ENCODE data around the gene IL37. TPM values are rescaled to one million over a fixed set of nuclear protein-coding genes. Genes with fewer than 3 reads are reported as not detected.

IL37 gene, protein sequence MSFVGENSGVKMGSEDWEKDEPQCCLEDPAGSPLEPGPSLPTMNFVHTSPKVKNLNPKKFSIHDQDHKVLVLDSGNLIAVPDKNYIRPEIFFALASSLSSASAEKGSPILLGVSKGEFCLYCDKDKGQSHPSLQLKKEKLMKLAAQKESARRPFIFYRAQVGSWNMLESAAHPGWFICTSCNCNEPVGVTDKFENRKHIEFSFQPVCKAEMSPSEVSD
- 0.07 TPM in 1 of 2 replicates, not detected in the other for polyA plus RNA-seq (2013)

DNA sequence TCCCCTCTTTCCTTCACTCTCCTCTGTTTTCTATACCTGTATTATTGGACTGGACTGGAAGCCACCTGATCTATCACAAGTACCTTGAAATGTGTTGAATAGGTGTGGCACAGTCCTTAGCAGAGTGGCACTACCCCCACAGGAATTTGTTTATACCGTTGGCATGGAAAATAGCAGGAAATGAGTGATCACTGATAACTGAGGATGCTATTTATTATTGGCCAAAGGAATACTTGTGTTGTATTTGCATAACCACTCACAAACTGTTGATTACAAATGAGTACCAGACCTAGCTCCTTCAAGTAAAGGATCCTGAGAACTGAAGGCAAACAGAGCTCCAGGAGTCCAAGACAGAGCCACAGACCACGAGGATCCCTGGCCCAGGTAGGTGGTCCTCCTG is at the start of gene IL37:
Gene IL37 (plus strand): TSS at position 301 of the 400 bp plus-strand sequence. CDS start 1,848 bp downstream, outside the sequence.
- H3K27ac ChIP-seq (ENCODE audit: low read depth, low read length), result no peak within 1 kb of the TSS
- no peak within 1 kb of the TSS for H2BK12ac ChIP-seq (ENCODE audit: low read length)
- no peak within 1 kb of the TSS for H3K4me2 ChIP-seq (ENCODE audit: low read length)
- no peak within 1 kb of the TSS for H3K23ac ChIP-seq (ENCODE audit: low read length)
- no peak within 1 kb of the TSS for H3K4me3 ChIP-seq (ENCODE audit: low read depth, low read length)
- no peaks in the 10 kb centered on the region for H3K36me3 ChIP-seq (ENCODE audit: control insufficient read depth in 1 of 2, insufficient read depth in 2 of 2, low read length in 2 of 2)
- H2BK5ac ChIP-seq (ENCODE audit: low read depth, low read length, poor library complexity), result no peak within 1 kb of the TSS
- H4K12ac ChIP-seq (ENCODE audit: low read depth, low read length), result no peak within 1 kb of the TSS
- no peak within 1 kb of the TSS for H2AK5ac ChIP-seq (ENCODE audit: low read length)
- H3K14ac ChIP-seq (ENCODE audit: low read length), result no peak within 1 kb of the TSS
- no peak within 1 kb of the TSS for H3K18ac ChIP-seq (ENCODE audit: low read length)
- no peak within 1 kb of the TSS for H2AFZ ChIP-seq (ENCODE audit: insufficient read depth, low read length, poor library complexity)
- no peaks in the 10 kb centered on the region for H3K9me3 ChIP-seq (ENCODE audit: insufficient read depth, low read depth, low read length)
- no CpG with 5 or more reads among the region's 2 CpGs for WGBS (ENCODE audit: extremely low coverage, insufficient coverage, insufficient read length)
- no peaks in the 10 kb centered on the region for H3K27me3 ChIP-seq (ENCODE audit: insufficient read depth, low read length)
- no peak within 1 kb of the TSS for H4K8ac ChIP-seq (ENCODE audit: low read depth, low read length)
- no peak within 1 kb of the TSS for H2BK120ac ChIP-seq (ENCODE audit: insufficient read depth, low read length, poor library complexity)
- no peak for DNase-seq
- no peaks in the 10 kb centered on the region for H3K79me1 ChIP-seq (ENCODE audit: low read length)
- H3K9ac ChIP-seq (ENCODE audit: low read length), result no peak within 1 kb of the TSS
- no peaks in the 10 kb centered on the region for H3K79me2 ChIP-seq (ENCODE audit: control insufficient read depth, insufficient read depth, low read length, poor library complexity)
- peaks cover 0 to 5% of the 10 kb centered on the region in 2 experiments for H3K4me1 ChIP-seq (ENCODE audit: control insufficient read depth in 1 of 2, insufficient read depth in 2 of 2, low read length in 2 of 2)
- no peak within 1 kb of the TSS for H3K4ac ChIP-seq (ENCODE audit: low read depth, low read length)
- no peak within 1 kb of the TSS for H4K91ac ChIP-seq (ENCODE audit: low read depth, low read length)

DNA sequence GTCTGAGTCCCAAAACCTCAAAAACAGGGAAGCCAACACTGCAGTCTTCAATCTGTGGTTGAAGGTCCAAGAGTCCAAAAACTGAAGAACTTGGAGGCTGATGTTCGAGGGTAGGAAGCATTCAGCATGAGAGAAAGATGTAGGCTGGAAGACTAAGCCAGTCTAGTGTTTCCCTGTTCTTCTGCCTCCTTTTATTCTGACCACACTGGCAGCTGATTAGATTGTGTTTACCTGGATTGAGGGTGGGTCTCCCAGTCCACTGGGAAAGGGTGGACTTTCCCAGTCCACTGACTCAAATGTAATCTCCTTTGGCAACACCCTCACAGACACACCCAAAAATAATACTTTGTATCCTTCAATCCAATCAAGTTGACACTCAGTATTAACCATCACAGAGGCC is 46.9 kb upstream of the IL37 start:
- Histone ChIP-seq H3K27me3 (ENCODE audit: insufficient read depth, low read length) (no peaks in the 10 kb centered on the region), H3K79me2 (ENCODE audit: control insufficient read depth, insufficient read depth, low read length, poor library complexity) (no peaks in the 10 kb centered on the region), H3K9me3 (ENCODE audit: insufficient read depth, low read depth, low read length) (peaks cover 5% of the 10 kb centered on the region), H2AK5ac (ENCODE audit: low read length) (no peak overlapping the region), H2BK12ac (ENCODE audit: low read length) (no peak overlapping the region), H4K8ac (ENCODE audit: low read depth, low read length) (no peak overlapping the region), H3K14ac (ENCODE audit: low read length) (no peak overlapping the region), H3K18ac (ENCODE audit: low read length) (no peak overlapping the region), H3K4me1 (ENCODE audit: control insufficient read depth in 1 of 2, insufficient read depth in 2 of 2, low read length in 2 of 2) (no peaks in the 10 kb centered on the region), H3K79me1 (ENCODE audit: low read length) (no peaks in the 10 kb centered on the region), H3K9ac (ENCODE audit: low read length) (no peak overlapping the region), H3K4me3 (ENCODE audit: low read depth, low read length) (no peak overlapping the region), H2AFZ (ENCODE audit: insufficient read depth, low read length, poor library complexity) (no peak overlapping the region), H2BK5ac (ENCODE audit: low read depth, low read length, poor library complexity) (no peak overlapping the region), H4K91ac (ENCODE audit: low read depth, low read length) (no peak overlapping the region), H3K27ac (ENCODE audit: low read depth, low read length) (no peak overlapping the region), H3K4ac (ENCODE audit: low read depth, low read length) (no peak overlapping the region), H4K12ac (ENCODE audit: low read depth, low read length) (no peak overlapping the region), H3K4me2 (ENCODE audit: low read length) (no peak overlapping the region), H3K23ac (ENCODE audit: low read length) (no peak overlapping the region), H2BK120ac (ENCODE audit: insufficient read depth, low read length, poor library complexity) (no peak overlapping the region), H3K36me3 (ENCODE audit: control insufficient read depth in 1 of 2, insufficient read depth in 2 of 2, low read length in 2 of 2) (no peaks in the 10 kb centered on the region)
- DNase-seq, result no peak
- WGBS (ENCODE audit: extremely low coverage, insufficient coverage, insufficient read length), result no CpG with 5 or more reads among the region's 1 CpG

DNA sequence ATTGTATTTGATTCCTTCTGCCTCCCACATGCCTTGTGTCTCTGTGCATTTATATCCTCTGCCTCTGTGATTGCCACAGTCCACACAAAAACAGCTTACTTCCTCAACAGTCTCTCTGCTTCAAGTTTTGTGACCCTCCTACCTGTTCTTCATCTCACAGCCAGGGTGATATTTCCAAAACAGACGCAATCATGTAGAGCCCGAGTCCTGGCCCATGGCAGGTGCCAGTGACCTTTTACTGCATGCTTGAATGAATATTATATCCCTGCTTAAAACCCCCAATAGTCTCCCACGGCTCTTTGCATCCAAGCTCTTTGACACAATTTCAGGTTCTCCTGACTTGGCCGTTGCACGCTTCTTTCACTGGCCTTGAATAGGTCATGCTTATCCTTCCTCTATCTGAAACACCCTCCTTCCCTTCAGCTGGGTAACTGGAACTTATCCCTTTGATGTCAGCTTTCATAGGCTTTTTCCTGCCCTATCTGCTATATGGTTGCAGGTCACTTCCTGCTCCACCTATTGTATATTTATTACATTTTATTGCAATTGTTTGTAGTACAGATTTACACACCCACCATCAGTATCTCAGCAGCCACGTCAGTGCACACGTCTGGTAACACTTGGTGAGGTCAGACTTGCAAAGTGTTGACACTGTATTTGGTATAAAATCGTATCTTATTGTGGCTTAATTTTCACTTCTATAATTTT is 44.7 kb upstream of the IL37 start:
- Histone ChIP-seq H2BK12ac (ENCODE audit: low read length) (no peak overlapping the region), H3K23ac (ENCODE audit: low read length) (no peak overlapping the region), H2BK5ac (ENCODE audit: low read depth, low read length, poor library complexity) (no peak overlapping the region), H2BK120ac (ENCODE audit: insufficient read depth, low read length, poor library complexity) (no peak overlapping the region), H4K91ac (ENCODE audit: low read depth, low read length) (no peak overlapping the region), H3K36me3 (ENCODE audit: control insufficient read depth in 1 of 2, insufficient read depth in 2 of 2, low read length in 2 of 2) (no peaks in the 10 kb centered on the region), H3K4ac (ENCODE audit: low read depth, low read length) (no peak overlapping the region), H3K27ac (ENCODE audit: low read depth, low read length) (no peak overlapping the region), H3K9ac (ENCODE audit: low read length) (no peak overlapping the region), H3K79me2 (ENCODE audit: control insufficient read depth, insufficient read depth, low read length, poor library complexity) (no peaks in the 10 kb centered on the region), H3K79me1 (ENCODE audit: low read length) (no peaks in the 10 kb centered on the region), H3K14ac (ENCODE audit: low read length) (no peak overlapping the region), H4K8ac (ENCODE audit: low read depth, low read length) (no peak overlapping the region), H3K27me3 (ENCODE audit: insufficient read depth, low read length) (no peaks in the 10 kb centered on the region), H3K4me1 (ENCODE audit: control insufficient read depth in 1 of 2, insufficient read depth in 2 of 2, low read length in 2 of 2) (no peaks in the 10 kb centered on the region), H2AK5ac (ENCODE audit: low read length) (no peak overlapping the region), H3K4me3 (ENCODE audit: low read depth, low read length) (no peak overlapping the region), H3K18ac (ENCODE audit: low read length) (no peak overlapping the region), H3K4me2 (ENCODE audit: low read length) (no peak overlapping the region), H3K9me3 (ENCODE audit: insufficient read depth, low read depth, low read length) (peaks cover 5% of the 10 kb centered on the region), H2AFZ (ENCODE audit: insufficient read depth, low read length, poor library complexity) (no peak overlapping the region), H4K12ac (ENCODE audit: low read depth, low read length) (no peak overlapping the region)
- DNase-seq, result no peak
- no CpG with 5 or more reads among the region's 8 CpGs for WGBS (ENCODE audit: extremely low coverage, insufficient coverage, insufficient read length)

DNA sequence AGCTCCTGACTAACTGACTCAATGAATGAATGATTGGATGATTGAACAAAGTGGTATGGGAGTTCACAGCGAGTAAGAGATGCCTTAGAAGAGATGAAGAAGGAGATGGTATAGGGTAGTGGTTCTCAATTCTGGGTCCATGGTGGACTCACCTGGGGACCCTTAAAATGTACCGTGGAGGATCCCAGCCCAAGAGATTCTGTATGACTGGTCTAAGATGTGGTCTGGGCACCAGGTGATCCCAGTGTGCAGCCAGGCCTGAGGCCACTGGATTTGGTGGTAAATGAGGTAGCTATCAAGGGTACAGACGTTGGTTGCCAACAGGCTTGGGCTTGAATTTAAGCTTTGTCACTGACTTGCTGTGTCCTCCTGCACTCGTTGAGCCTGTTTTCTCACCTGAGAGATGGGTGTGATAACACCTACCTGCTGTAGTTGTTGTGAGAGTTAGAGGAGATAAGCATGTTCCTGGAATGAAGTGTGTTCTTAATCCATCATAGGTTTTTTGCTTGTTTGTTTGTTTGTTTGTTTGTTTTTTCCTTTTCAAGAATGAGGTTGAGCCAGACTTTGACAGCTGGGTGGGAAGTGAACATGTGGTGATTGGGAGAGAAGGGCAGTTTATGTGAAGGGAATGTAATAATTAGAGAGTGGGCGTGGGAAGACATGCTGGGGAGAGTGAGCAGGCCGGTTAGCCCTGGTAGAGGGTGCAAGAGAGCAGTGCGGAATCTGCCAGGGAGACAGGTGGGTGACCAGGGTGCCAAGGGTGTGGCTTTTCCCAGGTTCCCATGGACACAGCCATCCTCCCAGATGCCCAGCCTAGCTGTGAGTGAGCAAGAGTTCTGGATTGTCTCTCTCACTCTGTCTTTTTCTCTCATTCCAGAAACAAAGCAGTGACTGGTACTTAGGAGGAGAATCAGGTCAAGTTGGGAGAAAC is 43.0 kb upstream of the IL37 start:
- WGBS (ENCODE audit: extremely low coverage, insufficient coverage, insufficient read length), result 100% methylated on average over 1 of the region's 7 CpGs

More for the DNA sequence above, 43.0 kb upstream of the IL37 start:
- Histone ChIP-seq H2BK120ac (ENCODE audit: insufficient read depth, low read length, poor library complexity) (no peak overlapping the region), H2AK5ac (ENCODE audit: low read length) (no peak overlapping the region), H3K36me3 (ENCODE audit: control insufficient read depth in 1 of 2, insufficient read depth in 2 of 2, low read length in 2 of 2) (no peaks in the 10 kb centered on the region), H3K79me2 (ENCODE audit: control insufficient read depth, insufficient read depth, low read length, poor library complexity) (no peaks in the 10 kb centered on the region), H3K23ac (ENCODE audit: low read length) (no peak overlapping the region), H2AFZ (ENCODE audit: insufficient read depth, low read length, poor library complexity) (no peak overlapping the region), H4K91ac (ENCODE audit: low read depth, low read length) (no peak overlapping the region), H2BK12ac (ENCODE audit: low read length) (no peak overlapping the region), H3K79me1 (ENCODE audit: low read length) (no peaks in the 10 kb centered on the region), H3K9me3 (ENCODE audit: insufficient read depth, low read depth, low read length) (peaks cover 5% of the 10 kb centered on the region), H3K27me3 (ENCODE audit: insufficient read depth, low read length) (no peaks in the 10 kb centered on the region), H3K4ac (ENCODE audit: low read depth, low read length) (no peak overlapping the region), H2BK5ac (ENCODE audit: low read depth, low read length, poor library complexity) (no peak overlapping the region), H4K8ac (ENCODE audit: low read depth, low read length) (no peak overlapping the region), H4K12ac (ENCODE audit: low read depth, low read length) (no peak overlapping the region), H3K4me2 (ENCODE audit: low read length) (no peak overlapping the region), H3K9ac (ENCODE audit: low read length) (no peak overlapping the region), H3K27ac (ENCODE audit: low read depth, low read length) (no peak overlapping the region), H3K14ac (ENCODE audit: low read length) (no peak overlapping the region), H3K18ac (ENCODE audit: low read length) (no peak overlapping the region), H3K4me3 (ENCODE audit: low read depth, low read length) (no peak overlapping the region), H3K4me1 (ENCODE audit: control insufficient read depth in 1 of 2, insufficient read depth in 2 of 2, low read length in 2 of 2) (no peaks in the 10 kb centered on the region)
- DNase-seq, result peak; percentile 57 to 73

Data from trophoblast cell (in vitro differentiated cells and primary cell).